ENCODE results near the gene ELK4. TPM values are rescaled to one million over a fixed set of nuclear protein-coding genes. Genes with fewer than 3 reads are reported as not detected.
"Not testable (repeated sequence)": the region's sequence is repeated elsewhere in the genome, so short reads cannot be mapped to it uniquely, and the experiment has no call there.

The ELK4 gene
- total RNA-seq, 1 experiment from 2014 or later = 16.5 TPM

DNA sequence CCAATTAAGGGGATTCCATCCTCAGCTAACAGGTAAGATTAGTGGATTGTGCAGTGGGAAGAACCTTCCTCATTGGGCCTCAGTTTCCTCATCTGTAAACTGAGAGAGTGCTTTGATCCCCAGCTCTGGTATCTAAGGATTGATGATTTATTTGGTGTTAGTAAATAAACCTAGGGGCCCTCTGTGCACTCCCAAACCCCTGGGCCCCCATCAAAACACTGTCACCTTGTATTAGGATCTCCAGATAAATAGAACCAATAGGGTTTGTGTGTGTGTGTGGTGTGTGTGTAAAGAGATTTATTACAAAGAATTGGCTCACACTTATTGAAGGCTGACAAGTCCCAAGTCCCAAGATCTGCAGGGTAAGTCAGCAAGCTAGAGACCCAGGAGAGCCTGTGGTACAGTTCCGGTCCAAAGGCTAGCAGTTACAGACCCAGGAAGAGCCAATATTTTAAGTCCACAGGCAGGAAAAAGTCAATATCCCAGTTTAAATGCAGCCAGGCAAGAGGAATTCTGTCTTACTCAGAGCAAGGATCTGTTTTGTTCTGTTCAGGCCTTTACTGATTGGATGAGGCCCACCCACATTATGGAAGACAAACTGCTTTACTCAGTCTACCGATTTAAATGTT is 11.0 kb upstream of the ELK4 start:
- no peaks in the 10 kb centered on the region for H3K9me3 ChIP-seq
- no peak overlapping the region for H3K4me3 ChIP-seq
- no peaks in the 10 kb centered on the region for H3K27me3 ChIP-seq
- H3K36me3 ChIP-seq = no peaks in the 10 kb centered on the region
- DNase-seq = no peak

DNA sequence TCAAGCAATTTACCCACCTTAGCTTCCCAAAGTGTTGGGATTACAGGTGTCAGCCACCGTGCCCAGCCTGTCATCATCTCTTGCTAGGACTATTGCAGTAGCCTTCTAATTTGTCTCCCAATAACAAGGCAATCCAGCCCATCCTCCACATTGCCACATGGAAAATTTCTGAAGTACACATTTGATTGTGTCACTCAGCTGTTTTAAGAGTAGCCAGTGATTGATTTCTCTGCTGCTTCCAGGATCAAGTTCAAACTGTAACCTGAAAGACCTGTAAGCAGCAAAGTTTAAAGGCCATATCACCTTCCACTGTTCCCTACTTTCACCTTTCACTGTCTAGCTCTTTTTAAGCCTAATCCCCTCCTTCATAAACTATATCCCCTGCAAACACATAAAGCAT is 7.8 kb upstream of the ELK4 start:
- no peaks in the 10 kb centered on the region for H3K36me3 ChIP-seq
- H3K4me3 ChIP-seq = no peak overlapping the region
- DNase-seq = no peak
- H3K27me3 ChIP-seq = no peaks in the 10 kb centered on the region
- no peaks in the 10 kb centered on the region for H3K9me3 ChIP-seq

DNA sequence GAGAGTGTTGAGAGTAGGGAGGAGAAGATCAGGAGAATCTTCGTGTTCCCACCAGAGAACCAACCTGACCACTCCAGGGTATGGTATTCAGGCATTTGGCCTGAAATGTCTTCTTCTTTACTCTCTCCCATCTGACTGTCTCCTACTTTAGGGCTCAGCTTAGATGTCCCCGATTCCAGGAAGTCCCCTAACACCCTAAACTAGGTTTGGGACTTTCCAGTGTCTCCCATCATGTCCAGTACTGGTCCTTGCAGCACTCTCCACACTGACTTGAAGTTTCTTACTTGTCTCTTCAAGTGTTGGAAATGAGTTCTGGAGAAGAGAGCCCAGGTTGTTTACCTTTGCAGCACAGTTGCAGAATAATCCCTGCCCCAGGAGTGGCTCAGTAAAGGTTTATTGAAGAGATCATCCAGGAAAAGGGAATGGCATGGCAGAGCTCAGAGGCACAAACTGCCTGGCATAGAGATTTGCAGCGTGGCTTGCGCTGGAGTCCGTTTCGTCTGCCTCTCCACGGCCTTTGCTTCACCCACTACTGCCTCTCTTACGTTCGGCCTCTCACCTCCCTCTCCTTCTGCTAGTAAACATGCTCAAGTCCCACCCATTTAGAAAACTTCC is 6.2 kb upstream of the ELK4 start:
- H3K9me3 ChIP-seq = no peaks in the 10 kb centered on the region
- no peaks in the 10 kb centered on the region for H3K27me3 ChIP-seq
- no peak overlapping the region for H3K4me3 ChIP-seq
- DNase-seq = no peak
- H3K36me3 ChIP-seq = no peaks in the 10 kb centered on the region

DNA sequence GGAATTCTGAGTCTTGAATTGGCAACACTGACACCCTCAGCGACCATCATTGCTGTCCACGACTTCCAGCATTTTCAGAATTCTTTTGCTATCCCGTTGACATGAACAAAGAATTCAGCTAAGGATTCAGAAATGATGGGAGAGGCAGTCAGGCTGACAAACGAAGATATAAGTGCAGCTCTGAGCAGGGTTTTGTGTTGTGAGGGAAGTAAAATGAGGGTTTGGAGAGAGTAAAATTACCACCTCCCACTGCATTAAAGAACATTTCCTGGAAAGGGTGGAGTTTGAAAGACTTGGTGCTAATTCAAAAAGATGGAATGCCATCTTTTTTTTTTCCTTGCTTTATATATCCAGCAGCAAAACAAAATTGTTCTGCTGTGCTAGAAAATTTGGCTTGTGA is 4.9 kb upstream of the ELK4 start:
- Histone ChIP-seq H3K4me3 (no peak overlapping the region), H3K36me3 (no peaks in the 10 kb centered on the region), H3K27me3 (no peaks in the 10 kb centered on the region), H3K9me3 (no peaks in the 10 kb centered on the region)
- DNase-seq = no peak

DNA sequence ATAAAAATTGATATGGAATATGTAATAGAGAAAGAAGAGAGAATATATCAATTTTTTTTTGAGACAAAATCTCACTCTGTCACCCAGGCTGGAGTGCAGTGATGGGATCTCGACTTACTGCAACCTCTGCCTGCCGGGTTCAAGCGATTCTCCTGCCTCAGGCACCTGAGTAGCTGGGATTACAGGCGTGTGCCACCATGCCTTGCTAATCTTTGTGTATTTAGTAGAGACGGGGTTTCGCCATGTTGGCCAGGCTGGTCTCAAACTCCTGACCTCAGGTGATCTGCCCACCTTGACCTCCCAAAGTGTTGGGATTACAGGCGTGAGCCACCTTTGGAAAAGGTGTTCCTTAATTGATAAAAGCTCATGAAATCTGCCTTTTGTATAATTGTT is 4.3 kb upstream of the ELK4 start:
- not testable (repeated sequence) for H3K36me3 ChIP-seq, DNase-seq, H3K9me3 ChIP-seq, H3K4me3 ChIP-seq, H3K27me3 ChIP-seq

DNA sequence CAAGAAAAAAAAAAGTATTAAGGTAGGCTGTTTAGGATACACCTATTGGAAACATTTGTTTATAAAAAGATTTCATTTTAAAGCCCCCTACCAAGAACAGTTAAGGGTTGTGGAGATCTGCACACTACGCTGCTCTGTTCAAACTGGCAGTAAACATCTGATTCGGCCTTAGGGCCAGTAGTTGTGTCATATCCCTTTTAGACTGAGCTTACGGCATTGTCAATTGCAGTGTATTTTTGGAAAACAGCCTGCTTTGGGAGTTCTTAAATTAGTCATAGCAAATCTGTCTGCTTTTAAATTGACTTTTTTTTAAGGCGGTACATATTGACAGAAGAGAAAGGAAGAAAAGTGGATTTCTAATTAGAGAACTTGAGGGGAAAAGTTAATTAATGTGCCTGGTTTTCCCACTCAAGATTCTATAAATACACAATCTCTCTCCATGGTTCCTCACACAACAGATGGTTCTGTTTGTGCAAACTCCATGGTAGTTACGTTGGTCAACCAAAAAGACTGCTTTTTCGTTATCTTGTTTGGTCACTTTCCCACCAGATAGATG is 1.7 kb upstream of the ELK4 start:
- peak; percentile 15 for DNase-seq
- Histone ChIP-seq H3K4me3 (no peak overlapping the region), H3K27me3 (no peaks in the 10 kb centered on the region), H3K36me3 (peaks cover 6% of the 10 kb centered on the region), H3K9me3 (no peaks in the 10 kb centered on the region)

DNA sequence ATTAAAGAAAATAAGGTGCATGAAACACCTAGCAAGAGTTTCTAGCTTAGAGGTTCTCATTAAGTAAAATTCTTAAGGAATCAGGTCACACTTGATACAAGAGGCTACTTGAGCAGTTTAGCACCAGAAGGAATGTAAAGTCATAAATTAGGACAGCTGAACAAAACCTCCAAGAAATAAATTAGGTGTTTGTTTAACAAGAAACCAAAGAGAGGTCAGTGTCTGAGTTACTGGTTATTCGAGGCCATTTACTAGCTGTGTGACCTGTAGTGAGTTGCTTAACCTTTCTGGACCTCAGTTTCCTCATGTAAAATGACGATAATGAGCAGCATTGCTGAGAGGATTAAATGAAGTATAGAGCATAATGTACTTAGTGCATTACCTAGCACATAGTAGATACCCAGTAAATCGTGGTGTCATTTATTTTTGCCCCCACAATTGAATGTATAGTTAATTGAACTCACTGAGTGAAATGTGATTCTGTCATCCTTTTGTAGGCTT is 908 bp upstream of the ELK4 start:
- Histone ChIP-seq H3K36me3 (peaks cover 14% of the 10 kb centered on the region), H3K4me3 (peak overlapping the region; percentile 87), H3K9me3 (no peaks in the 10 kb centered on the region), H3K27me3 (no peaks in the 10 kb centered on the region)
- no peak for DNase-seq

DNA sequence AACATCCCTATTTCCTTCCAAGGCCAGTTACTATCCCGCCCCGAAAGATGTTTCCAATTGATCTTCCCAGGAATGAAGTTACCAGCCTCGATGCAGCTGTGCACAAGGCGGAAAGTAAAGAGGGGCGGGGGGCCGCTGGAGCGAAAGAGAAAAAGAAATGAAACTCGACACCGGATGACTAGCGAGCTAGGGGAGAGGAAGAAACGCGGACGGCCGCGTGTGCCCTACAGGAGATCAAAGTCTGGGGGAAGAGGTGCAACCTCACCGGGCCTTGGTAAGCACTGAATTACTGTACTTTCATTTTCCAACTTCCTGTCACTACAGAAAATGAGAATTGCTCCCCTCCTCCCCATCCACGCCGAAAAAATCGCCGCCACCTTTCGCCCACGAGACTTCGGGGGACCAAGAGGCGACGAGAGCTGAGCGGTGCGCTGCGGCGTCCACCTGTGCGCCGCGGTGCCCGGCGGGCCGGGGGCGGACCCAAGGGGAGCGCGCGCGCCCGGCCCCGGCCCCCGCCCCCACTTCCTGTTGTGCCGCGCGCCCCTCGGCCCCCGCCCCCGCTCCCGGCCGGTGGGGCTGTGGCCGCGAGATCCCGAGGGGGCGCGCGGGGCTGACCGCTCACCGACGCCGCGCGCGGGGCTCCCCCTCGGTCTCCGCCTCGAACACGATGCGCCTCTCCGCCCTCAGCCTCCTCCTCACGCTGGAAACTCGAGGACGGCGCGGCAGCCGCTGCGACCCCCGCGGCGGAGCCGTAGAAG is 622 bp downstream of the ELK4 start:
- Histone ChIP-seq H3K36me3 (peaks cover 21% of the 10 kb centered on the region), H3K9me3 (no peaks in the 10 kb centered on the region), H3K4me3 (peak overlapping the region; percentile 87), H3K27me3 (no peaks in the 10 kb centered on the region)
- DNase-seq = peak; percentile 77

DNA sequence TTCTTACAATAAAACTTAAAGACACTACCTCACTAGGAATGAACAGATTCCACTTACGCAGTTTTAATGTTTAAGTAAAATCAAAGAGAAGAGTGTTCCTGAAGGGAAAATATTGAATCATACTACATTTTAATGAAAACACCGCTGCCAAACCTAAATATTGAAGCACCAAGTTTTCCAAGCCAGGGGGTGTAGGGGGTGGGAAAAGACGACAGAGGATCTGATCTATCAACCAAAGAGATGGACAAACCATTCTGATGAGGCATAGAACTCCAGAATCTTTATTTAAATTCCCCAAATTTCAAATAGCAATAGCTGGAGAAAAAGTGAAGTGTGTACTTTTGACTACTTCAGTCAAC is 1.2 kb downstream of the ELK4 start:
- Histone ChIP-seq H3K4me3 (peak overlapping the region; percentile 87), H3K36me3 (peaks cover 25% of the 10 kb centered on the region), H3K9me3 (no peaks in the 10 kb centered on the region), H3K27me3 (no peaks in the 10 kb centered on the region)
- no peak for DNase-seq

DNA sequence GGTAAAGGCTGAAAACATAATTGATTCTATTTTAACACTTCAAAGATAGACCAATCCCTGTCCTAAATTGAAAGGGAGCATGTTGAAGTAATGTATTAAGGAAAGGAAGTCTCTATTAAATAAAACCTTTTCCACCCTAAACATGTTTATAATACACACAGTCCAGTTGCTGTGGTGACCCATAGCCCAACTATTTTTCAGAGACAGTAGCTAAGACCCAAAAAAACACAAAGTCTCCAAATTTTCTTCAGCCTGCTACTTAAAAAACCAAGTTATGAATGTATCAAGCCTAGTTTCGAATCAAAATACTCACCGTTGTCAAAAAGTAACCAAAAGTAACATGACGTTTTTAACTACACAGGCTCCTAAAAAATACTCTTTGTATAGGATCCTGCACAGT is 1.6 kb downstream of the ELK4 start:
- peak overlapping the region; percentile 87 for H3K4me3 ChIP-seq
- H3K36me3 ChIP-seq = peaks cover 25% of the 10 kb centered on the region
- H3K27me3 ChIP-seq = no peaks in the 10 kb centered on the region
- no peaks in the 10 kb centered on the region for H3K9me3 ChIP-seq
- no peak for DNase-seq

DNA sequence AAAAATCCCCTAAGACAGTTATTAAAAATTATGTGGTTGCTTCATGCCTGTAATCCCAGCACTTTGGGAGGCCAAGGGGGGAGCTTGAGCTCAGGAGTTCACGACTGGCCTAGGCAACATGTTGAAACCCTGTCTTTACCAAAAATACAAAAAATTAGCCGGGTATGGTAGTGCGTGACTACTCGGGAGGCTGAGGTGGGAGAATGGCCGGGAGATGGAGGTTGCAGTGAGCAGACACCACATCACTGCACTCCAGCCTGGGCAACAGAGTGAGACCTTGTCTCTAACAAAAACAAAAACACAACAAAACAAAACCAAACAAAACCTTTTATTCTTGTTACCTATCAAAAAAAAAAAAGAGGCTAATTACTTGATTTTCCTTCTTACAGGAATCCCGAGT is 2.1 kb downstream of the ELK4 start:
- H3K27me3 ChIP-seq = no peaks in the 10 kb centered on the region
- H3K9me3 ChIP-seq = no peaks in the 10 kb centered on the region
- no peak for DNase-seq
- H3K36me3 ChIP-seq = peaks cover 25% of the 10 kb centered on the region
- peak overlapping the region; percentile 87 for H3K4me3 ChIP-seq

DNA sequence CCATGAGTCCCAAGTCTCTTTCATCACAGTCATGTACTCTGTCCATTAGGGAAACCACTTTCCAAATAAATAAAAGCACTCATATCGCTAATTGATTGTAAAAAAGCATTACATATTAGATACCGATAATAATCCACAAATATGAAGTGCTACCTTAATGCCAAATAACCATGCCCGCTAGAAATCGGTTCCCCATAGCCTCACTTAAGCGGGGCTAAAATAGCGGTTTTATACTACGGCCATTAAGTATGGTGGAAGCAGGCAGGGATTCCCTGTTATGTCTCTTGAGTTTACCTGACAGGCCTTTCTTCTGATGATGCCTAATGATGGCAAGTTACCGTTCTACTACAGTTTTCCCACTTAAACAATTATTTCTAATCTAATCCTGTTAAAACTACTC is 3.9 kb downstream of the ELK4 start:
- no peak for DNase-seq
- Histone ChIP-seq H3K27me3 (no peaks in the 10 kb centered on the region), H3K9me3 (no peaks in the 10 kb centered on the region), H3K4me3 (no peak overlapping the region), H3K36me3 (peaks cover 43% of the 10 kb centered on the region)

DNA sequence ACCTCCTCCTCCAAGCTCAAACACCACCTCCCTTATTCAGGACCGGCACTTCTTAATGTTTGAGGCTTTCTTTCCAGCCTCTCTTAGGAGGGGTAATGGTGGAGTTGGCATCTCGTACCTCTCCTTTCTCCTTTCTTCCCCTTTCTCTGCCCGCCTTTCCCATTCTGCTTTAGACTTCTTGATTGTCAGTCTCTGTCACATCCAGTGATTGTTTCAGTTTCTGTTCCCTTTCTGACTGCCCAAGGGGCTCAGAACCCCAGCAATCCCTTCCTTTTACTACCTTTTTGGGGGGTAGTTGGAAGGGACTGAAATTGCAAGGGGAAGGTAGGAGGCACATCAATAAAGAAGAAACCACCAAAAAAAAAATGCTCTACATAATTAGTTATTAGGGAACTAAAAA is 5.6 kb downstream of the ELK4 start:
- Histone ChIP-seq H3K4me3 (no peak overlapping the region), H3K9me3 (no peaks in the 10 kb centered on the region), H3K27me3 (no peaks in the 10 kb centered on the region), H3K36me3 (peaks cover 59% of the 10 kb centered on the region)
- DNase-seq = no peak

DNA sequence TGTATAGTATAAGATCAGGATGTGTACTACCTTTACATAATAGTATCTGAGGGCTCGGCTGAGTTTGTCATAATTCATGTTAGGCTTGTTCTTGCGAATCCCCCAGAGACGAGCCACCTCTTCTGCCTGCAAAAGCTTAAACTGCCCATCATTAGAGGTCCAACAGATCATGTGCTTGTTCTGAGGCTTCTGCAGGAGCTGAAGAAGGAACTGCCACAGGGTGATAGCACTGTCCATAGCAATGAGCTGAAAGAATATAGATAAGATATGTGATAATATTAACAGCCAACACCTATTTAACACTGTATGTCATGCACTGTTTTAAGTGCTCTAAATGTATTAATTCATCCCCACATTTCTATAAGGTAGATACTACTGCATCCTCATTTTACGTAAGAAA is 8.2 kb downstream of the ELK4 start:
- Histone ChIP-seq H3K9me3 (no peaks in the 10 kb centered on the region), H3K4me3 (no peak overlapping the region), H3K36me3 (peaks cover 78% of the 10 kb centered on the region), H3K27me3 (no peaks in the 10 kb centered on the region)
- no peak for DNase-seq

DNA sequence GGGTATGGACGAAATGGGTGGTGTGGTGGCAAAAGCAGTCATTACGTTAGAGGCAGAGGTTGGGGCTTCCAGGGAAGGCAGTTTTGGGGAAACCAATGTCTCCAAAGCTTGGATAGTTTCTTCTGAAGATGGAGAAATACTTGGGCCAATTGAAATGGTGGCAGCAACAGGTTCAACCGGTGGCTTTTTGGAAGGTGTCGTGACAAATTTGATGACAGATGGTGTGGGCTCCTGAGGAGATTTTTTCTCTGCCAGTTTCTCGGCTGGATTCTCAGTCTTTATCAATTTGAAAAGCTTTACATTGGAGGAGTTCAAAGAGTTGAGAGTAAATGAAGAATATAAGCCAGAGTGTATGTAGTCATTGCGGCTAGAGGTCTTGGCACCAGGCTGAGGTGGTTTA is 11.5 kb downstream of the ELK4 start:
- H3K4me3 ChIP-seq = no peak overlapping the region
- no peak for DNase-seq
- peaks cover 89% of the 10 kb centered on the region for H3K36me3 ChIP-seq
- H3K9me3 ChIP-seq = no peaks in the 10 kb centered on the region
- H3K27me3 ChIP-seq = no peaks in the 10 kb centered on the region

DNA sequence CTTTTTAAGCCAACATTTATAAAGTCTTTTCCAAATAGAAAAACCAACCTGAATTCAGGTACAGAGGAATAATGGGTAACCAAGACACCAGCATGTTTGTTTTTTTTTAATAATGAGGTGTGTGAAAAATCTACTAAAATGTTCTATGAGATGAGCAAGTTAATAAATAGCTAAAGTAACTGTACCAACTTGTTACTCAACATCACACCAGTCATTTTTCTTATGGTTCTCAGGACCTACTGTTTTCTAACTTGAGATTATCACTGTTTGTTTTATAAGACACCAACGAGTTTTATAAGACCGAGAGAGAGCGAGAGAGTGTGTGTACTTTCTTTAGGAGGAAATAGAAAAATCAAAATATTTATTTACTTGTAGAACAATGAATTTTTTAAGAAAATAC is 12.4 kb downstream of the ELK4 start:
- no peaks in the 10 kb centered on the region for H3K9me3 ChIP-seq

DNA sequence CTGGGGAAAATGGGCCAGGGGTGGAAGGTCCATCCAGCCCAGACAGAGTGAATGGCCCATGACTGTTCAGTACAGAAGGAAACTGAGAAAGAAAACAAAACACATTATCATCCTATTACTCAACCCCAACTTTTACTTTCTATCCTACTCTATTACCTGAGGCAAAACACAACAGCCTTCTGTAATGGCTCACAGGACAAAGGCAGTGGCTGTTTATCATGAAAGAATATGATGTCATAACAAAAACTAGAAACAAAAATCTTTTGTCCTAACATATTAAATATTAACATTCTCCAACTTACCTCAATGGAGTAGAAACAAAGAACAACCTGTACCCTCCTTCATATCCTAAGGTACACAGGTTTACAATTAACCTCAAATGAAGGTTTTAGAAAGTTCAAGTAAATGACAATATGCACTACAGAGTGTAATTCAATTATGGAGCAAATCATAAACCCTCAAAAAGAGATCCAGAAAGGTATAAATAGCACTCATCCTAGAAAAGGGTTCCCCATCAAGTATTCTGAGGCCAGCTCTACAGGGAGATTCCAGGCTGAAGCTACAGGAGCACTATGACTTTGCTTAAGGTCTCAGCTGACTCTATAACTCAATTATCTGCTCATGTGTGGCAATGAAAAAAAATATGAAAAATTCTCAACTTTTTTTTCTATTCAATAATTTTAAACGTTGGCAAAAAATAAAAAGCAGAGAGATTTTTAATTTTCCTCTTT is 15.1 kb downstream of the ELK4 start:
- no peak for DNase-seq
- H3K27me3 ChIP-seq = no peaks in the 10 kb centered on the region
- H3K4me3 ChIP-seq = no peak overlapping the region
- H3K9me3 ChIP-seq = no peaks in the 10 kb centered on the region
- H3K36me3 ChIP-seq = peaks cover 78% of the 10 kb centered on the region

More for the DNA sequence above, 12.4 kb downstream of the ELK4 start:
- DNase-seq = no peak
- H3K27me3 ChIP-seq = no peaks in the 10 kb centered on the region
- H3K4me3 ChIP-seq = no peak overlapping the region
- H3K36me3 ChIP-seq = peaks cover 88% of the 10 kb centered on the region
